IMR-90 (cell line): ENCODE results near the gene GPC5. TPM values are rescaled to one million over a fixed set of nuclear protein-coding genes. Genes with fewer than 3 reads are reported as not detected.

Source experiments
- ATAC-seq: fragments of 200-7000 bp; cut with Tn5 transposase; 2 replicates; pipeline ENCODE4 v1.9.1; 2020; ENCODE audit warnings: low read depth, mild to moderate bottlenecking, moderate library complexity
- BruUV-seq: library from RNA; stranded (reverse); fragments of 400-500 nt; replicated peaks from 2 replicates; lab custom pipeline; 2021; lab: Mats Ljungman, UMichigan
- CTCF ChIA-PET: fragments of 300-600 bp; formaldehyde crosslinking; extraction: SDS; loops from one replicate; lab custom pipeline; 2021; ENCODE audit warnings: antibody characterized with exemption; lab: Yijun Ruan, JAX
- POLR2A ChIA-PET: fragments of 300-600 bp; sonication (Branson Sonifier 250); formaldehyde crosslinking; loops from one replicate; lab custom pipeline; 2022; ENCODE audit warnings: antibody characterized with exemption; ENCODE audit not compliant: unreplicated experiment; lab: Charles Lee
- DNase-seq: peaks from one replicate; pipeline ENCODE4 v3.0.0; 2013
- H2AFZ ChIP-seq: replicated peaks from 2 replicates; pipeline ENCODE3; 2013; ENCODE audit warnings: low read length, mild to moderate bottlenecking; ENCODE audit not compliant: poor library complexity
- H2AK5ac ChIP-seq: 2 replicates; pipeline ENCODE4 v1.6.1; 2013; ENCODE audit warnings: low read depth, low read length, inconsistent platforms
- H2AK9ac ChIP-seq: replicated peaks from 2 replicates; pipeline ENCODE3; 2013; ENCODE audit warnings: mild to moderate bottlenecking, low read depth, low read length, moderate library complexity; ENCODE audit not compliant: poor library complexity
- H2BK120ac ChIP-seq: 2 replicates; pipeline ENCODE4 v1.6.1; 2013; ENCODE audit warnings: low read depth, low read length, inconsistent platforms
- H2BK15ac ChIP-seq: 3 replicates; pipeline ENCODE4 v1.6.1; 2013; ENCODE audit warnings: low read depth, low read length, inconsistent platforms
- H2BK20ac ChIP-seq: 2 replicates; pipeline ENCODE4 v1.6.1; 2013; ENCODE audit warnings: low read depth, mild to moderate bottlenecking, inconsistent platforms, low read length, moderate library complexity
- H2BK5ac ChIP-seq: 2 replicates; pipeline ENCODE4 v1.6.1; 2013; ENCODE audit warnings: mild to moderate bottlenecking, low read depth, low read length, inconsistent platforms; ENCODE audit not compliant: poor library complexity, severe bottlenecking
- H3K14ac ChIP-seq: replicated peaks from 2 replicates; pipeline ENCODE4 v1.6.1; 2013; ENCODE audit warnings: low read depth, low read length, inconsistent platforms
- H3K18ac ChIP-seq: 2 replicates; pipeline ENCODE4 v1.6.1; 2013; ENCODE audit warnings: low read depth, low read length, control low read depth
- H3K23ac ChIP-seq: 2 replicates; pipeline ENCODE4 v1.6.1; 2013; ENCODE audit warnings: low read depth, low read length, inconsistent platforms
- H3K27ac ChIP-seq: 2 replicates; pipeline ENCODE4 v1.5.1; 2013; ENCODE audit warnings: mild to moderate bottlenecking, control low read depth, low read length; ENCODE audit not compliant: insufficient read depth
- H3K27me3 ChIP-seq: 2 replicates; pipeline ENCODE4 v1.6.1; 2013; ENCODE audit warnings: low read length; ENCODE audit not compliant: control insufficient read depth, insufficient read depth
- H3K36me3 ChIP-seq: 2 replicates; pipeline ENCODE4 v1.6.1; 2013; ENCODE audit warnings: low read length, mixed read lengths; ENCODE audit not compliant: control insufficient read depth, insufficient read depth
- H3K4ac ChIP-seq: 2 replicates; pipeline ENCODE4 v1.6.1; 2013; ENCODE audit warnings: low read depth, low read length, inconsistent platforms
- H3K4me1 ChIP-seq: 2 replicates; pipeline ENCODE4 v1.6.1; 2013; ENCODE audit warnings: low read length, mixed read lengths; ENCODE audit not compliant: control insufficient read depth, insufficient read depth
- H3K4me2 ChIP-seq: 2 replicates; pipeline ENCODE4 v1.6.1; 2013; ENCODE audit warnings: low read depth, mild to moderate bottlenecking, control low read depth, low read length, moderate library complexity
- H3K4me3 ChIP-seq: 2 replicates; pipeline ENCODE4 v1.5.1; 2013; ENCODE audit warnings: low read depth, mild to moderate bottlenecking, control low read depth, low read length, moderate library complexity; ENCODE audit not compliant: insufficient read depth
- H3K56ac ChIP-seq: 2 replicates; pipeline ENCODE4 v1.6.1; 2013; ENCODE audit warnings: low read length, inconsistent platforms; ENCODE audit not compliant: insufficient read depth; ENCODE audit errors: extremely low read depth
- H3K79me1 ChIP-seq, 2 experiments: 2 replicates each; pipeline ENCODE4 v1.6.1; 2013; ENCODE audit warnings: low read length in 2 of 2, inconsistent platforms in 1 of 2, low read depth in 1 of 2
- H3K9ac ChIP-seq: 2 replicates; pipeline ENCODE4 v1.6.1; 2013; ENCODE audit warnings: low read depth, low read length, control low read depth
- H3K9me1 ChIP-seq: 2 replicates; pipeline ENCODE4 v1.6.1; 2013; ENCODE audit warnings: low read length, inconsistent platforms; ENCODE audit not compliant: insufficient read depth
- H3K9me3 ChIP-seq: 2 replicates; pipeline ENCODE4 v1.6.1; 2013; ENCODE audit warnings: low read length; ENCODE audit not compliant: control insufficient read depth, insufficient read depth
- H4K20me1 ChIP-seq: 2 replicates; pipeline ENCODE4 v1.6.1; 2013; ENCODE audit warnings: low read length, inconsistent platforms; ENCODE audit not compliant: insufficient read depth
- H4K5ac ChIP-seq: 2 replicates; pipeline ENCODE4 v1.6.1; 2013; ENCODE audit warnings: mild to moderate bottlenecking, low read depth, low read length, control low read depth
- H4K8ac ChIP-seq, 2 experiments: 2 replicates each; pipeline ENCODE4 v1.6.1; 2013; ENCODE audit warnings: low read depth in 2 of 2, low read length in 2 of 2, control low read depth in 1 of 2, inconsistent platforms in 1 of 2
- H4K91ac ChIP-seq: 2 replicates; pipeline ENCODE4 v1.6.1; 2013; ENCODE audit warnings: low read depth, low read length, inconsistent platforms; ENCODE audit not compliant: insufficient read depth
- CEBPB ChIP-seq: IDR thresholded peaks from 2 replicates; pipeline ENCODE4 v1.6.1; 2012; ENCODE audit warnings: low read depth, low read length, improper control_type of control experiment
- CHD1 ChIP-seq: IDR thresholded peaks from 2 replicates; pipeline ENCODE4 v1.6.1; 2012; ENCODE audit warnings: low read depth, low read length, improper control_type of control experiment
- MXI1 ChIP-seq: IDR thresholded peaks from 2 replicates; pipeline ENCODE4 v1.6.1; 2012; ENCODE audit warnings: low read depth, mild to moderate bottlenecking, low read length, moderate library complexity, borderline replicate concordance
- POLR2A ChIP-seq: IDR thresholded peaks from 2 replicates; pipeline ENCODE4 v1.6.1; 2012; ENCODE audit warnings: mild to moderate bottlenecking, low read depth, low read length
- RAD21 ChIP-seq: IDR thresholded peaks from 2 replicates; pipeline ENCODE4 v1.6.1; 2012; ENCODE audit warnings: low read length, improper control_type of control experiment
- RFX5 ChIP-seq: IDR thresholded peaks from 2 replicates; pipeline ENCODE4 v1.8.0; 2012; ENCODE audit warnings: low read depth, mild to moderate bottlenecking, low read length, moderate library complexity
- SMC3 ChIP-seq: fragments of 150-350 bp; IDR thresholded peaks from 2 replicates; pipeline ENCODE4 v1.6.1; 2016; ENCODE audit warnings: low read depth, mild to moderate bottlenecking, antibody characterized with exemption, low read length, moderate library complexity
- WGBS, 2 experiments: methylation state at CpG; one replicate each; pipeline versions ENCODE4 v1.1.5 to v1.1.7; 2013; ENCODE audit warnings: missing lambda C conversion rate in 2 of 2; ENCODE audit not compliant: insufficient read length in 1 of 2; ENCODE audit errors: extremely low coverage in 2 of 2; 5-methylcytosine and 5-hydroxymethylcytosine counted together
- dilution Hi-C: fragments of 300-500 bp; cut with HindIII; formaldehyde crosslinking; loops from one replicate; pipeline ENCODE4 v1.14.3; 2018; ENCODE audit warnings: low sequenced_read_pairs; ENCODE audit not compliant: unreplicated experiment
- in situ Hi-C: fragments of 300-500 bp; cut with MboI; formaldehyde crosslinking; loops from 3 replicates; pipeline ENCODE4 v1.14.3; 2019; ENCODE audit warnings: low sequenced_read_pairs, inconsistent platforms, mixed read lengths
- intact Hi-C: fragments of 100-400 bp; cut with micrococcal nuclease; formaldehyde crosslinking; loops from 2 replicates; pipeline ENCODE4 v1.10.0; 2022
- polyA plus RNA-seq, 3 experiments: library from polyadenylated mRNA; depleted of rRNA; stranded (reverse); fragments of >200 nt; gene quantifications; 2 replicates each; pipeline ENCODE4 v1.2.3, GENCODE V29; 2012; ENCODE audit warnings: low replicate concordance in 1 of 3
- total RNA-seq: library from RNA; depleted of rRNA; stranded (reverse); fragments of >200 nt; gene quantifications from 2 replicates; pipeline ENCODE4 v1.2.3, GENCODE V29; 2012
- TF ChIP-seq, protein P1 (sequence below): fragments of 150-350 bp; IDR thresholded peaks from 2 replicates; pipeline ENCODE4 v1.6.1; 2016; ENCODE audit warnings: low read depth, mild to moderate bottlenecking, low read length, moderate library complexity, borderline replicate concordance

Gene GPC5
- total and polyA plus RNA-seq, 2 of the 4 experiments (the other 2 are of a cell fraction), result 0.94 to 1.8 TPM

DNA sequence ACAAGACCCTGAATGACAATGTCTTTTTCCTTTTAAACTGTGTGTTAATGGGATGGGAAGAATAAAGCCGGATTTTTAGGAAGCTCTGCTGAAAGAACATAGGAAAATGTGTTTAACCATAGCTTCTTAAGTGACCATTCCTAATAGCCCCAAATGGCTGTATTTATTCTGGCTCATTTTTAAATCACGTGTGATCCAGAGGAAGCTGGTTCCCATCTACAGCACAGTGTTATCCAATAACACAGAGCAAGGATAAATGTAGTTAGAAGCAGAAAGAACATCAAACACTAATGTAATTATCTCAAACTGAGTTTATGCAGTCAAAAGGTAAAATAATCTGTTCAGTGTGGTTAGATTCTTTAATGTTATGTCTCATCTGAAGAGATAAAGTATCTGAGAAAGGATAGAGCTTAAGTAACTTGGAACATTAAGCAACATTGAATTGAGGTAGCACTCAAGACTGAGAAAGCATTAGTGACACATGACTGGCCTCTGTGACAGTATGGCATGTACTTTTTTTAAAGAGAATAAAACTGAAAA, 853.3 kb downstream of the GPC5 start:
- H3K14ac ChIP-seq, result no peak overlapping the region
- H3K9me1 ChIP-seq, result no peaks in the 10 kb centered on the region
- ChIA-PET POLR2A (no interaction called here), CTCF (interaction anchor here (1.1 kb wide), 1 partner anchor 9 kb away, joined by 3 read pairs; no protein-coding TSS in a partner anchor)
- intact Hi-C loops (no loop called here), in situ Hi-C loops (no loop called here), dilution Hi-C loops (no loop called here)
- no peak overlapping the region for H3K9ac ChIP-seq
- no peak overlapping the region for H2BK20ac ChIP-seq
- H3K23ac ChIP-seq, result no peak overlapping the region
- no peak overlapping the region for H4K8ac ChIP-seq
- no peaks in the 10 kb centered on the region for H3K36me3 ChIP-seq
- H3K4me1 ChIP-seq, result no peaks in the 10 kb centered on the region
- no peaks in the 10 kb centered on the region for H3K27me3 ChIP-seq
- H3K18ac ChIP-seq, result no peak overlapping the region
- H4K91ac ChIP-seq, result no peak overlapping the region
- H2AFZ ChIP-seq, result no peak overlapping the region
- TF ChIP-seq, protein P1, sequence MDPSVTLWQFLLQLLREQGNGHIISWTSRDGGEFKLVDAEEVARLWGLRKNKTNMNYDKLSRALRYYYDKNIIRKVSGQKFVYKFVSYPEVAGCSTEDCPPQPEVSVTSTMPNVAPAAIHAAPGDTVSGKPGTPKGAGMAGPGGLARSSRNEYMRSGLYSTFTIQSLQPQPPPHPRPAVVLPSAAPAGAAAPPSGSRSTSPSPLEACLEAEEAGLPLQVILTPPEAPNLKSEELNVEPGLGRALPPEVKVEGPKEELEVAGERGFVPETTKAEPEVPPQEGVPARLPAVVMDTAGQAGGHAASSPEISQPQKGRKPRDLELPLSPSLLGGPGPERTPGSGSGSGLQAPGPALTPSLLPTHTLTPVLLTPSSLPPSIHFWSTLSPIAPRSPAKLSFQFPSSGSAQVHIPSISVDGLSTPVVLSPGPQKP, result no peak
- no peak for TF ChIP-seq CEBPB
- TF ChIP-seq SMC3, result no peak
- TF ChIP-seq CHD1, result no peak
- TF ChIP-seq RFX5, result no peak
- no peak for TF ChIP-seq RAD21
- TF ChIP-seq MXI1, result no peak
- TF ChIP-seq POLR2A, result no peak
- H3K27ac ChIP-seq, result no peak overlapping the region
- ATAC-seq (no peak), DNase-seq (no peak)
- no CpG with 5 or more reads among the region's 2 CpGs for WGBS, 2 experiments
- no peaks in the 10 kb centered on the region for H4K20me1 ChIP-seq
- H4K5ac ChIP-seq, result no peak overlapping the region
- no peak overlapping the region for H2AK9ac ChIP-seq
- H2BK15ac ChIP-seq, result no peak overlapping the region
- no peak overlapping the region for H2BK5ac ChIP-seq
- no peak overlapping the region for H3K56ac ChIP-seq
- no peak overlapping the region for H3K4ac ChIP-seq
- no peaks in the 10 kb centered on the region for H3K79me1 ChIP-seq
- no peak overlapping the region for H2BK120ac ChIP-seq
- H3K4me2 ChIP-seq, result no peak overlapping the region
- H3K4me3 ChIP-seq, result no peak overlapping the region
- H2AK5ac ChIP-seq, result no peak overlapping the region
- BruUV-seq, result no TSS peak
- no peaks in the 10 kb centered on the region for H3K9me3 ChIP-seq
